Thyroid gland (tissue), 4 donors: ENCODE measurements around the gene ADARB1.

Experiments used
- CTCF ChIP-seq, 6 experiments: fragments of 200-600 bp in 3 of 6; fragments of 450-650 bp in 3 of 6; sonication (generic) in 3 of 6; IDR thresholded peaks; one replicate each; pipeline ENCODE4 v1.5.1; 2016 to 2019; ENCODE audit warnings: antibody characterized with exemption in 6 of 6, mild to moderate bottlenecking in 2 of 6, inconsistent platforms in 1 of 6, moderate library complexity in 1 of 6
- POLR2A ChIP-seq, 2 donors: fragments of 450-650 bp; IDR thresholded peaks; one replicate each; pipeline ENCODE4 v1.6.1; 2017; ENCODE audit warnings: antibody characterized with exemption in 2 of 2, mild to moderate bottlenecking in 2 of 2, moderate library complexity in 1 of 2

- no peak for TF ChIP-seq CTCF (IDR thresholded peaks at IDR 0.05)
- no peak for TF ChIP-seq POLR2A (IDR thresholded peaks at IDR 0.05)
Observed at GRCh38 chr21:45060089-45060488, 14.3 kb upstream of the ADARB1 start.
